Kidney (tissue), 14 donors: ENCODE results near the gene KBTBD2. TPM values are rescaled to one million over a fixed set of nuclear protein-coding genes. Genes with fewer than 3 reads are reported as not detected.
"Not testable (repeated sequence)": the region's sequence is repeated elsewhere in the genome, so short reads cannot be mapped to it uniquely, and the experiment has no call there.

Experiments
- DNase-seq, 5 donors: peaks; one replicate each; pipeline ENCODE4 v3.0.0-alpha.2; 2013 to 2020
- FAIRE-seq: peaks from 2 replicates; lab custom pipeline; 2012; peaks lifted over from hg19 to GRCh38; lab: Jason Lieb, UNC
- H3K27ac ChIP-seq, 2 donors: one replicate each; pipeline ENCODE4 v1.7.0; 2013; ENCODE audit warnings: low read depth in 2 of 2, low read length in 2 of 2, inconsistent platforms in 1 of 2
- H3K27me3 ChIP-seq: one replicate; pipeline ENCODE4 v1.7.1; 2013; ENCODE audit warnings: low read length, inconsistent platforms; ENCODE audit not compliant: control insufficient read depth, insufficient read depth
- H3K36me3 ChIP-seq, 3 donors: one replicate each; pipeline versions ENCODE4 v1.7.0 to v1.7.1; 2013; ENCODE audit warnings: low read length in 3 of 3, control low read depth in 1 of 3, inconsistent platforms in 1 of 3; ENCODE audit not compliant: insufficient read depth in 3 of 3, control insufficient read depth in 2 of 3
- H3K4me1 ChIP-seq, 3 donors: one replicate each; pipeline versions ENCODE4 v1.7.0 to v1.7.1; 2013; ENCODE audit warnings: low read length in 3 of 3, inconsistent platforms in 1 of 3, low read depth in 1 of 3; ENCODE audit not compliant: control insufficient read depth in 2 of 3, insufficient read depth in 2 of 3
- H3K4me3 ChIP-seq, 3 donors: one replicate each; pipeline versions ENCODE4 v1.7.0 to v1.8.1; 2013; ENCODE audit warnings: low read length in 3 of 3, control low read depth in 1 of 3, inconsistent platforms in 1 of 3
- H3K9ac ChIP-seq, 3 donors: one replicate each; pipeline versions ENCODE4 v1.7.0 to v1.7.1; 2013; ENCODE audit warnings: low read length in 3 of 3, control low read depth in 1 of 3, inconsistent platforms in 1 of 3
- H3K9me3 ChIP-seq, 3 donors: one replicate each; pipeline versions ENCODE4 v1.7.0 to v1.7.1; 2013; ENCODE audit warnings: low read length in 3 of 3, control low read depth in 1 of 3, inconsistent platforms in 1 of 3; ENCODE audit not compliant: control insufficient read depth in 2 of 3, insufficient read depth in 1 of 3
- CTCF ChIP-seq: IDR thresholded peaks from 3 replicates; pipeline ENCODE4 v1.5.1; 2012; ENCODE audit warnings: mild to moderate bottlenecking, moderate library complexity, borderline replicate concordance; ENCODE audit not compliant: insufficient read depth; ENCODE audit errors: extremely low read depth
- intact Hi-C: fragments of 100-400 bp; cut with DNase I; formaldehyde crosslinking; loops from one replicate; pipeline ENCODE4 v1.11.1; 2022
- polyA plus RNA-seq: library from polyadenylated mRNA; stranded (reverse); fragments of 350-450 nt; fragmentation: Illumina TruSeq; extraction: RNeasy Lipid Tissue Mini Kit (QIAGEN cat#74804); gene quantifications from one replicate; pipeline ENCODE4 v1.2.3, GENCODE V29; 2014; ENCODE audit warnings: low read depth, low replicate concordance; ENCODE audit not compliant: insufficient read depth
- total RNA-seq: library from RNA; stranded (reverse); fragmentation: NEBNext Ultra II Directional; extraction: Animal tissue kit (Norgen Biotek cat#: 25700); gene quantifications from one replicate; pipeline ENCODE4 v1.2.1, GENCODE V29; 2021
- donor health status: control.
- donor health status: control.
- donor health status: control.
- donor health status: control.
- donor health status: control.
- donor health status: DM: yes; HTN: yes; CAD: no.
- donor health status: Normal renal cell carcinoma (clear cell type).

KBTBD2 gene
- total and polyA plus RNA-seq, 2 donors from 2014 or later: 12.1 to 34.0 TPM

DNA sequence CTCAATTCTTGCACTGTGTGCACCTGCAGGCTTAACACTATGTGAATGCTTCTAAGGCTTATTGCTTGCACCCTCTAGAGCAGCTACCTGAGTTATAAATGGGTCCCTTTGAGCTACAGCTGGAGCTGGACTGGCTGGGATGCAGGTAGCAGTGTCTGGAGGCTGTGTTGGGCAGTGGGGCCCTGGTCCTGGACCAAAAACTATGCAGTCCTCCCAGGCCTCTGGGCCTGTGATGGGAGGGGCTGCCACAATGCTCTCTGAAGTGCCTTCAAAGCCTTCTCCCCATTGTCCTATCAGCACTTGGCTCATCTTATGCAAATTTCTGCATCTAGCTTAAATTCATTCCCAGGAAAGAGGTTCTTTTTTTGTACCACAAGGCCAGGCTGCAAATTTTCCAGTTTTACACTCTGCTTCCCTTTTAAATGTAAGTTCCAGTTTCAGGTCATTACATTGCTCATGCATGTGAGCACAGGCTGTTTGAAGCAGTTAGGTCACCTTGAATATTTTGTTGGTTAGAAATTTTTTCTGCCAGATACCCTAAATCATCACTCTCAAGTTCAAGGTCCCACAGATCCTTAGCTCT is 26.0 kb downstream of the KBTBD2 start:
- H3K4me3 ChIP-seq: no peak overlapping the region
- intact Hi-C loops: no loop called here
- TF ChIP-seq CTCF: no peak

DNA sequence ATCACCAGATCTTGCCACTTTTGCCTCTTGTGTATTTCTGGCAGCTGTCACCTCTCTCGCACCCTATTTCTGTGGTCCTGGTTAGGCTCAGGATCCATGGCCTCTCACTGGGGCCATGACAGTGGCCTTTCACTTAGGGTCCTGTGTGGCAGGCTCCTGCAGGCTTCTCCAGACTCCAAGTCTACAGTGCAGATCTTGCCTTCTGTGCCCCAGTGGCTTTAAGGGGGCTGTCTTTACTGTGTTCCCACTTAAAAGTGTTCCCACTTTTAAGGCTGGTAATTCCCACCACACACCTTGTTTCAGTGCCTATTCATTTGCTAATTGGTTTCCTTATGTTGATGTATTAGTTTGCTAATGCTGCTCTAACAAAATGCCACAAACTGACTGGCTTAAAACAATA is 27.7 kb downstream of the KBTBD2 start:
- H3K36me3 ChIP-seq, H3K9me3 ChIP-seq, H3K9ac ChIP-seq, FAIRE-seq, H3K27me3 ChIP-seq, DNase-seq, intact Hi-C loops, H3K27ac ChIP-seq, H3K4me1 ChIP-seq, H3K4me3 ChIP-seq: not testable (repeated sequence)

More for the DNA sequence above, 26.0 kb downstream of the KBTBD2 start:
- no peak overlapping the region for H3K9ac ChIP-seq
- FAIRE-seq (no peak), DNase-seq (no peak)
- no peaks in the 10 kb centered on the region for H3K4me1 ChIP-seq
- peaks cover 7 to 19% (median 17%) of the 10 kb centered on the region in 3 donors for H3K36me3 ChIP-seq
- H3K27me3 ChIP-seq: no peaks in the 10 kb centered on the region
- H3K27ac ChIP-seq: no peak overlapping the region
- H3K9me3 ChIP-seq: no peaks in the 10 kb centered on the region

DNA sequence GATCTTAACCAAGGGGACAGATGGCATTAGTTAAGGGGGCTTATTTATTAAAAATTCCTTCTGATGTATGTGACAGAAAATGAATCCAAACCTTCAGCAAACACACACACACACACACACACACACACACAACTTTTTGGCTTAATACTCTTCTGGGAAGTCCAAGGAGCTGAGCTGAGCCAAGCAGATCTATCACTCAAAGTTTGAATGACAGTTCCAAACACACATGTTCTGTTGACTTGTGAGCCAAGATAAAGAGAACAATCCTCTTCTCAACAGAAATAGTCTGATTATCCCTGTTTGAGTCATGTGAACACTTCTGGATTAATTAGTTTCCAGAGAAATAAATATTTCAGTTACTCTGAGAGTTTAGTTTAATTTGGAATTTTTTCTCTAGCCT is 31.5 kb downstream of the KBTBD2 start:
- Histone ChIP-seq H3K4me3 (no peak overlapping the region), H3K9me3 (no peaks in the 10 kb centered on the region), H3K27me3 (no peaks in the 10 kb centered on the region), H3K9ac (no peak overlapping the region), H3K27ac (no peak overlapping the region), H3K4me1 (no peaks in the 10 kb centered on the region), H3K36me3 (no peaks in the 10 kb centered on the region)
- TF ChIP-seq CTCF: no peak
- DNase-seq (no peak), FAIRE-seq (no peak)
- intact Hi-C loops: no loop called here

DNA sequence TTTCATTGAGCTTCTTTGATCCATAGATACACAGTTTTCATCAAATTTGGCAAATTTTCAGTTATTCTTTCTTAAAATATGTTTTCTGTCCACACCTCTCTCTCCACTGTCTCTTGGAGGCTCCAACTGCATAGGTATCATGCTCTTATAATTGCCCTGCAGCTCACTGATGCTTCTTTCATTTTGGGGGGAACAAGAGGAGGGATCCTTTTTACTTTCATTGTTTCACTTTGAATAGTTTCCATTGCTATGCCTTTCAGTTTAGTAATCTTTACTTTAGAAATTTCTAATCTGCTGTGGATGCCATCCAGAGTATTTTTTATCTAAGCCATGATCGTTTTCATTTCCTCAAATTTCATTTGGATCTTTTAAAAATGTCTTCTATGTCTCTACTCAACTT is 32.9 kb downstream of the KBTBD2 start:
- no peaks in the 10 kb centered on the region for H3K9me3 ChIP-seq
- H3K4me1 ChIP-seq: no peaks in the 10 kb centered on the region
- no peaks in the 10 kb centered on the region for H3K27me3 ChIP-seq
- intact Hi-C loops: no loop called here
- TF ChIP-seq CTCF: no peak
- no peak for DNase-seq
- no peak overlapping the region for H3K4me3 ChIP-seq
- no peak for FAIRE-seq
- no peak overlapping the region for H3K9ac ChIP-seq
- no peaks in the 10 kb centered on the region for H3K36me3 ChIP-seq
- no peak overlapping the region for H3K27ac ChIP-seq

GRCh38 chr7:32857063-32857462 is 34.5 kb downstream of the KBTBD2 start:
- H3K9ac ChIP-seq, H3K9me3 ChIP-seq, FAIRE-seq, H3K36me3 ChIP-seq, H3K4me3 ChIP-seq, H3K4me1 ChIP-seq, H3K27me3 ChIP-seq, H3K27ac ChIP-seq, intact Hi-C loops, DNase-seq: not testable (repeated sequence)

GRCh38 chr7:32855837-32856775 is 35.5 kb downstream of the KBTBD2 start:
- H3K27ac ChIP-seq, H3K4me1 ChIP-seq, H3K27me3 ChIP-seq, H3K9ac ChIP-seq, intact Hi-C loops, DNase-seq, H3K36me3 ChIP-seq, H3K4me3 ChIP-seq, H3K9me3 ChIP-seq, FAIRE-seq: not testable (repeated sequence)
